Erythroblast (primary cell): ENCODE data around the gene PRDX4.

Experiments used
- GATA1 ChIP-seq: IDR thresholded peaks from 2 replicates; pipeline ENCODE4 v1.6.1; 2011; ENCODE audit warnings: low read depth, mild to moderate bottlenecking, control low read depth, low read length, moderate library complexity
- POLR2A ChIP-seq: IDR thresholded peaks from 2 replicates; pipeline ENCODE4 v1.6.1; 2011; ENCODE audit warnings: mild to moderate bottlenecking, low read length

DNA sequence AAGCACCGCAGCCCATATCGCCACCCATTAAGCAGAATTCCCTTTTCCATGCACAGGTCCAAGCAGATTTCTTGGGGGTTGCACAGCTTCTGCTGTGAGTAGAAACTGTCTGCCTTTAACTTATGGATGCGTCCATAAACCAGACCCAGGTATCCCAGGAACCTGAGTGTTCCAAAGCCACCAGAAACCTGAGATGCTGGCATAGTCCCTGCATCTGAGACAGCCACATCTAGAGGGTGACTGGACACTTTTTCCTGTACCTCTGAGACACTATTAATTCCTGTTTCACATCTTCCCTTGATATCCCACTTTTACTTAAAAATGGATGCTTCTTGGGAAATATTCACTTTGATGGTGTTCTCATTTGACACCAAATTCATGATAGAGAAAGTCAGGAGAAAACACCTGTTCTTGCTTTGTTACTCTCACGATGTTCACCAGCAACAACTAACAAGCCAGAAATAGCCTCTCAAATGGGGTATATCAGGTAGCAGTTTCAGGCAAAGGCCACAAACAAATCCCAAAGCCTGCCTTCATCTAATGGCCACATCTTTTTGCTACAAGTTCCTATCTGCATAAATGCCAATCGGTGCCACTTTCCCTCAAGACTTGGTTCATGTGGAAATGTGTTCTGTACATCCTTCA is 45.5 kb upstream of the PRDX4 start:
- no peak for TF ChIP-seq POLR2A
- TF ChIP-seq GATA1, result no peak
